Activated CD8-positive, alpha-beta memory T cell treated with anti-CD3 and anti-CD28 coated beads, Interleukin-2, amount 10 ng/mL, durations not matched to agents 7 days and 5 days (primary cell): ENCODE data around the gene CAMK2A. TPM values are rescaled to one million over a fixed set of nuclear protein-coding genes. Genes with fewer than 3 reads are reported as not detected.

Source experiments
- ATAC-seq: fragments of 150-1000 bp; cut with Tn5 transposase; one replicate; pipeline ENCODE4 v1.10.0; 2021; ENCODE audit warnings: moderate library complexity
- CTCF ChIA-PET: fragments of 350-600 bp; sonication (Branson Sonifier 250); formaldehyde crosslinking; loops from one replicate; lab custom pipeline; 2021; ENCODE audit warnings: antibody characterized with exemption; lab: Charles Lee
- DNase-seq: peaks from one replicate; pipeline ENCODE4 v3.0.0-alpha.2; 2020
- H3K27ac Mint-ChIP-seq: one replicate; pipeline ENCODE4 v1.8.0; 2021; ENCODE audit warnings: mild to moderate bottlenecking, mixed read lengths
- H3K27me3 Mint-ChIP-seq: one replicate; pipeline ENCODE4 v1.8.0; 2021; ENCODE audit warnings: mixed read lengths
- H3K36me3 Mint-ChIP-seq: one replicate; pipeline ENCODE4 v1.8.0; 2021; ENCODE audit warnings: mild to moderate bottlenecking, mixed read lengths
- H3K4me1 Mint-ChIP-seq: one replicate; pipeline ENCODE4 v1.8.0; 2021; ENCODE audit warnings: mixed read lengths
- H3K4me3 Mint-ChIP-seq: one replicate; pipeline ENCODE4 v1.8.0; 2021; ENCODE audit warnings: mild to moderate bottlenecking, moderate library complexity, mixed read lengths
- H3K9me3 Mint-ChIP-seq: one replicate; pipeline ENCODE4 v1.8.0; 2022; ENCODE audit warnings: low read depth, mixed read lengths
- total RNA-seq, 2 experiments: library from RNA; stranded (reverse); gene quantifications; one replicate each; pipeline ENCODE4 v1.2.3, GENCODE V29; 2021

Gene CAMK2A
- total RNA-seq, 2 experiments from 2014 or later = not detected

DNA sequence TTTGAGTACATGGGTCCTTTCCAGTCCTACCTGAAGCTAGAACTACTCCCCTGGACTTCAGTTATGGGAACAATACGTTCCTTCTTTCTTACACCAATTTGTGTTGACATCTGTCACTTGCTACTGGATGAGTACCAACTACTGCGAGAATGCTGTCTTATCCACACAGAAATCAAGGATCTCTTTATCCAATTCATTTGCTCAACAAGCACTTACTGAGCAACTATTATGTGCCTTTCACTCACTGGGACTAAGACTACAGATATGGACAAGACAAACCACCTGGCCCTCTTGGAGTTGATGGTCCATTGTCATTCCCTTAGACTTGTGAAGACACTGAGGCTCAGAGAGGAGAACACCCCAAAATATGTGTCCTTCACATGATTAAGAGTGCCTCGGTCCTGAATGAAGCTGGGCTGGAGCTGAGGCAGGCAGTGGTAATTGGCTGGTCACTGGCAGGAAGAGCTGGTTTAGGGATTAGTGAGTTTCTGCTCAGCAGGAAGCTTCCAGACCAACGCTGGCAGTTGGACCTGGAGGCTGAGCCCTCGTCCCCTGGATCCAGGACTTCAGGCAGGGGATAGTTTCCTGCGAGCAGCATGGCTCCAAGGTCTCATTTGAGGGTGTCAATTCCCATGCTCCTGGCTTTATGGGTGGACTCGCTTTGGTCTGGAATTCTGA, 21.6 kb upstream of the CAMK2A start:
- Mint-ChIP-seq H3K9me3 (no peaks in the 10 kb centered on the region), H3K4me1 (peaks cover 7% of the 10 kb centered on the region), H3K27ac (no peak overlapping the region), H3K27me3 (peaks cover 22% of the 10 kb centered on the region), H3K36me3 (no peaks in the 10 kb centered on the region), H3K4me3 (no peak overlapping the region)
- ATAC-seq (no peak), DNase-seq (no peak)
- CTCF ChIA-PET = no interaction called here

DNA sequence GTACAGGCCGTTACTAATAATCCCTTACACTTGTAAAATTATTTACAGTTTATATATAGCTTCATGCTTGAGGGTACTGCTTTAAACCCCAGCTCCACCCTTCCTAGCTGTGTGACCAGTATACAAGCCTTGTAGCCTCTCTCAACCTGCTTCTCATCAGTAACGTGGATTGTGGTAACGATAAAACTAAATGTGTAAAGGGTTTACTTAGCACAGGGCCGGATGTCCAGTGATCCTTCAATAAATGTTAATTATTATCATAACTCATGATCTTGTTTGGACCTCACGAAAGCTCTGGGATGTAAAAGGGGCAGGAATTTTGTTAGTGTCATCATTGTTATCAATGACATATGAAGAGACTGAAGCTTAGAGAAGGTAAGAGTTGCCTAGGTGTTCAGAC, 20.7 kb upstream of the CAMK2A start:
- Mint-ChIP-seq H3K9me3 (no peaks in the 10 kb centered on the region), H3K4me3 (no peak overlapping the region), H3K4me1 (peaks cover 7% of the 10 kb centered on the region), H3K36me3 (no peaks in the 10 kb centered on the region), H3K27me3 (peaks cover 29% of the 10 kb centered on the region), H3K27ac (no peak overlapping the region)
- CTCF ChIA-PET = interaction anchor here (0.9 kb wide), 1 partner anchor 40 kb away, joined by 5 read pairs; no protein-coding TSS in a partner anchor
- DNase-seq (no peak), ATAC-seq (no peak)

DNA sequence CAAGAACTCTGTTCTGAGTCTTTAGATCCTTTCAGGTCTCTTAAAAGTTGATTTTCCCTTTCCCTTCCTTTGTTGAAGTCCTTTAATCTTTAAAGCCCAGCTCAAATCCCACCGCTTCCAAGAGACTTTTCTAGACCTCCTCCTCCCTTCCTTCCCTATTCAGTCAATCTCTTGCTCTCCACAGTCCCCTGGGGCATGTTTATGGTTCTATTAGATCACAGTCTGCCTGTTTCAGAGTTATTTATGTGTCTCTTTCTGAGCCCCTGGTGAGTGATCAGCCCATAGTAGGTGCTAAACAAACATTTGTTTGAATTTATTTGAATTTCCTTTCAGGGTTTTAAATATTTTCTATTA, 20.3 kb upstream of the CAMK2A start:
- Mint-ChIP-seq H3K27me3 (peaks cover 33% of the 10 kb centered on the region), H3K36me3 (no peaks in the 10 kb centered on the region), H3K4me3 (no peak overlapping the region), H3K4me1 (peaks cover 7% of the 10 kb centered on the region), H3K9me3 (no peaks in the 10 kb centered on the region), H3K27ac (no peak overlapping the region)
- ATAC-seq (no peak), DNase-seq (no peak)
- CTCF ChIA-PET = interaction anchor here (0.9 kb wide), 1 partner anchor 40 kb away, joined by 5 read pairs; no protein-coding TSS in a partner anchor

DNA sequence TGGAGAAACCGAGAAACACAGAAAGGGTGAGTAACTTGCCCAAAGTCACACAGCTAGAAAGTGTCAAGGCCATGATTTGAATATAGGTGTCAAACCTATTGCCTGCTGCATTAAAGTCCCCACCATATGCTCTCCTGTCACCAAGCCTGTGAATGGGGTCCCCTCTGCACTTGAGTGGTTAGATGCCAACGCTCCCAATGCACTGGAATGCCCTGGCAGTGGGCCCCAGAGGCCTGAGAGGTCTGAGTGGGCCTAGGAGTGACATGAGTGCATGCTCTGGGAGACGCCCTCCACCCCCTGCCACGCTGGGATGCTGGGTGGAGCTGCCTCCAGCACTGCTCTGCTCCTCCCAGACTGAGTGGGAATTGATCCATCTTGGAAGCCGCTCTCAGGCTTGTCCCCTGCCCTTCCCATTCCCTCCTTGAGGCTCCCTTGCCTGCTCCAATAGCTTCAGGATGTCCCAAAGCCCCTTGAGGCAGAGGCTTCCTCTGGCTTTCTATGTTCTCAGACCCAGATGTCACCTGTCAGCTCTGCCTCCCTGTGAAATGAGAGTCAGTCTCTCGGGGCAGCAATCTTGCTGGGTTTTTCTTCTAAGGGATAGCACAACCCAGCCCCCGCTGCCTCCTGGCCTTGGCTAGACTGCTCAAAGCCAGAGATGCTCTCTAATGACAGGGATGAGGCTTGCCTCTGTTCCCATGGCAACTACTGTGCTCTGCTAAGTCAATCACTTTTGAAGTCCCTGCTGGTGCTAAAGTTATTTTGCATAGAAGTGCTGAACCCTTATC, 19.7 kb upstream of the CAMK2A start:
- CTCF ChIA-PET = interaction anchor here (0.9 kb wide), 1 partner anchor 41 kb away, joined by 5 read pairs; no protein-coding TSS in a partner anchor
- H3K27me3 Mint-ChIP-seq = peaks cover 35% of the 10 kb centered on the region
- no peak overlapping the region for H3K27ac Mint-ChIP-seq
- DNase-seq (no peak), ATAC-seq (no peak)
- no peaks in the 10 kb centered on the region for H3K36me3 Mint-ChIP-seq
- H3K4me3 Mint-ChIP-seq = no peak overlapping the region
- H3K4me1 Mint-ChIP-seq = peaks cover 7% of the 10 kb centered on the region
- H3K9me3 Mint-ChIP-seq = no peaks in the 10 kb centered on the region

DNA sequence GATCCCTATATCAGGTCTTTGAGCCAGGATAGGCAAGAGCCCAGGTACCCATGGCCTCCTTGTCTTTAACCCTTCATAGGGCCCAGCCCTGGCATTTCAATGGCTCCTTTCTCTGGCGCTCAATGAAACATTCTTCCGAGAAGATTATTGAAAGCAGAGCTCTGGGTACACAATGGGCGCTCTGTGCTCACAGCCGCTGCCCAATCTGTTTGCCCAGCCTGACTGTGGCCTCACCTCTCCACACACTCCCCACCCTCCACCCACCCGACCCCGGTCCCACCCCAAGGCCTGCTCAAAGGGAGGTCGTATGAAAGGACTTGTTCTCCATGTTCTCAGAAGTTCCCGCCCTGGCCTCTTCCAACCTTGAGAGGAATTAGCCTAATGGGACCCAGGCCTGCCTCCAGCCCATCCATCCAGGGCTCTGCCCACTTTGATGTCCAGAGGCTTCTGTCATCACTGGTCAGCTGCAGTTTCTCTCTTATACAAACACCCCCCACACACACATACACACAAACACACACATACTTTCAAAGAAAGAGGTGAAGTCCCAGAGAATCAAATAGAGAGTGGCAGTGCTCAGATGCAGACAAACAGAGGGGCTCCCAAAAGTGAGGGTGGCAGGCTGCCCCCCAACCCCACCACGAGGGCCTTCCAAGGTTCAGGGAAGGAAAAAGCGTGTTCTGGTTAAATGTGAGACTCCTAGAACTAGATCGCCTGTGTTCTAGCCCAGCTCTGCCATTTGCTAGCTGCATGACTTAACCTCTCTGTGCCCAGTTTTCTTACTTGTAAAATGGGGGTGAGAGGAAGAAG, 18.2 kb upstream of the CAMK2A start:
- Mint-ChIP-seq H3K27ac (no peak overlapping the region), H3K27me3 (peaks cover 49% of the 10 kb centered on the region), H3K4me3 (no peak overlapping the region), H3K4me1 (no peaks in the 10 kb centered on the region), H3K9me3 (no peaks in the 10 kb centered on the region), H3K36me3 (no peaks in the 10 kb centered on the region)
- no peak for DNase-seq
- CTCF ChIA-PET = no interaction called here
- no peak for ATAC-seq

DNA sequence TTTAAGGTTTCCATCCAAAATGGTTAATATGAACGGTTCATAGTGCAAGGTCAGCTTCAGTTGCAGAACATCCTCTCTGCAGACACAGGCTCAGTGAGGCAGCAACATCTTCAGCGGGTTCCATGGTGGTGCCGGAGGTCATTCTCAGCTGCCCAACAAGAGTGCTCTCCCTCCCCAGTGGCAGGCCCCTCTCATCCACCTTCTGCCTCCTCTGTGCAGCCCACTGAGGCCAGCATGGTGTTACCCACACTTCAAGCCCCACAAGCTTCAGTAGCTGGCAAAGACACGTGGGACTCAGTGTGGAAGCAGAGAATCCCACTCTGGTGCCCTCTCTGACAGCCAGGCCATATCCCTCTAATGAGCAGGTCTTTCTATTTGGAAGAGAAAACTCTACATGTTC, 17.2 kb upstream of the CAMK2A start:
- Mint-ChIP-seq H3K9me3 (no peaks in the 10 kb centered on the region), H3K27me3 (peaks cover 55% of the 10 kb centered on the region), H3K4me1 (no peaks in the 10 kb centered on the region), H3K4me3 (no peak overlapping the region), H3K36me3 (no peaks in the 10 kb centered on the region), H3K27ac (no peak overlapping the region)
- DNase-seq = no peak
- ATAC-seq = no peak
- CTCF ChIA-PET = no interaction called here

DNA sequence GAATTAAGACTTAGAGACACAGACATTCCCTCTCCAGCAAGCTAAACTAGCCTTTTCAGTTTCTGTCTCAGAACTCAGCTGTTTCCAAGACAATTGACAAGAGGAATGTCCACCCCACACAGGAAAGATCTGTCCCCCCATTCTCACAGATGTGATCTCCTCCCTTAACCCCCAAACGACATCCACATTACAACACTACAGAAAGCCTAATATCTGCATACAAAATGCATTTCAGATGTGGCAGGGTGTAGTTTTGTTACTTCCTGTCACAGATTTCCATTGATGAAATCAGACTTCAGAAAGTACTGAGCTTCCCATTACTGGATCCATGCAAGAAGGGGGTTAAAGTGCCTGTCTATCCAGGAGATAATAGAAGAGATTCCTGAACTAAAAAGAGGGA, 16.0 kb upstream of the CAMK2A start:
- no peak for ATAC-seq
- Mint-ChIP-seq H3K4me1 (peaks cover 2% of the 10 kb centered on the region), H3K9me3 (no peaks in the 10 kb centered on the region), H3K4me3 (no peak overlapping the region), H3K36me3 (no peaks in the 10 kb centered on the region), H3K27me3 (peaks cover 58% of the 10 kb centered on the region), H3K27ac (no peak overlapping the region)
- no peak for DNase-seq
- CTCF ChIA-PET = no interaction called here

DNA sequence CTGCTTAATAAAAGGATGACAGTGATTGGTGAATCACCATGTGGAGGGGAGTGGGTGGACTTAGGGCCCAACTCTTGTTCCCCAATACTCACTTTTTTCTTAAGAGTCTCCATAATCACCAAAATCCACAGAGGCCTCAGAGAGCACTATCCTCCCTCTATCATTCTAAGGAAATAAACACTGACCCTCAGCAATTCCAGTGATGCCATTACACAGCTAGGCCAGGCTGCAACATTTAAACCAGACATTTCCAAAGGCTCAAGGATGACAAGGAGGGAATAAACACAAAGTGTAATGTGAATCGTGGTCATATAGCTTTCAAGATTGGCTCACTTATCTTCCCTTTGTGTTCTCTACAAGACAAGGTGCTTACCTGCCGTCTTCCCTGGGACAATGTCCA, 15.5 kb upstream of the CAMK2A start:
- Mint-ChIP-seq H3K4me3 (no peak overlapping the region), H3K4me1 (peaks cover 2% of the 10 kb centered on the region), H3K9me3 (no peaks in the 10 kb centered on the region), H3K36me3 (no peaks in the 10 kb centered on the region), H3K27ac (no peak overlapping the region), H3K27me3 (peaks cover 62% of the 10 kb centered on the region)
- CTCF ChIA-PET = no interaction called here
- DNase-seq (no peak), ATAC-seq (no peak)

DNA sequence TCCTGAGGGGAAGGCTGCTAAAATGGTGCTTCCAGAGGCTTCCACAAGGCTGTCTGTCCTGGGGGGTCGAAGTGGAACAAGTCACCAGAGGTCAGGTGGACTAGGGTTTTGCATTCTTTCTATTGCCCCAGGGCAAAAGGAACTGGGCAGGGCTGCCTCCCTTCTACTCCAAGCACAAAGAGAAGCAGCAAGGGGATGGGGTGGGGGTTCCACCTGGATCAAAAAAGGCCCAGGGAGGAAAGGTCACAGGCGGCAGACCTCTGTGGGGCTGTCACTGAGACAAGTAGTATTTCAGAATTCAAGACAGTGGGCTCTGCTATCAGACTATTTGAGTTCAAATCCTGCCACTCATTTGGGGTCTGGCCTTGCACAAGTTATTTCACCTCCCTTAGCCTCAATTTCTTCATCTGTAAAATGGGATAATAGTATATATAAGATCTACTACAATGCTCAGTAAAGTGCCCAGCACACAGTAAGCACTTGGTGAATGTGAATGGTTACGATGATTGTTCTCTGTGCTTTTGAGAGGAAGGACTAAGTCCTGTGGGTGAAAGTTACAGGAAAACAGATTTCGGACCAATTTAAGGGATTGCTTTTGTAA, 15.0 kb upstream of the CAMK2A start:
- H3K4me3 Mint-ChIP-seq = no peak overlapping the region
- CTCF ChIA-PET = no interaction called here
- H3K27me3 Mint-ChIP-seq = peaks cover 63% of the 10 kb centered on the region
- H3K27ac Mint-ChIP-seq = no peak overlapping the region
- H3K36me3 Mint-ChIP-seq = no peaks in the 10 kb centered on the region
- no peak for ATAC-seq
- no peaks in the 10 kb centered on the region for H3K9me3 Mint-ChIP-seq
- no peak for DNase-seq
- peaks cover 2% of the 10 kb centered on the region for H3K4me1 Mint-ChIP-seq

DNA sequence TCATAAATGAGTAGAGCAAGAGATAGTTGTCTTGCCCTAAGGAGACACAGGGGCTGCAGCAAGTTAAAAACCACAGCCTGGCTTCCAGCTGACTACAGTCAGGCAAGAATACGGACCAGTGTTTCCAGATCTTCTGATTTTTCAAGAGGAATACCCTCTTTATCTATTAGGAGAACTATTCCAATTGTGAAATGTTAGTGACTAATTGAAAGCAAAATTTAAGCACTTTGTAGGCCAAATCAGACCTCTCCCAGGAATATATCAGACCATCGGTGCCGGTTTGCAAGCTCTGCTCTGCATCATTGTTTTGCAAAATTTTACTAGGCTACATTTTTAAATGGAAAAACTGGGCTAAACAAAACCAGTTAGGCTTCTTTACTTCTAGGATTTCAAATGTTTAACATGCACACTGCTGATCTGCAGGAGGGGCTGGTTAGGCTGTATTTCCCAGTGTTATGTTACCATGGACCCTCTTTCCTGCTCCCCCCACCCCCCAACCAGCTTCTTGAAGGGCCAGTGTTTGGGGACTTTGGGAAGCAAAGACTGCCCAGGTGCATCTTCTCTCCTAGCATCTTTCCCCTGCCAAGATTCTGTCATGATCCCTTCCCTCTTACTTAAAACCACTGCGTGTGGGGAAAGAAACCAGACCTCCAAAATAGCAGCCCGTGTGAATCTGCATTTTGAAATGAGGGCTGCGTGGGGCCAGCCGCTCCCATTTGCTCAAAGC, 14.2 kb upstream of the CAMK2A start:
- Mint-ChIP-seq H3K27ac (no peak overlapping the region), H3K36me3 (no peaks in the 10 kb centered on the region), H3K9me3 (no peaks in the 10 kb centered on the region), H3K4me1 (peaks cover 2% of the 10 kb centered on the region), H3K4me3 (no peak overlapping the region), H3K27me3 (peaks cover 64% of the 10 kb centered on the region)
- DNase-seq (no peak), ATAC-seq (no peak)
- CTCF ChIA-PET = no interaction called here

DNA sequence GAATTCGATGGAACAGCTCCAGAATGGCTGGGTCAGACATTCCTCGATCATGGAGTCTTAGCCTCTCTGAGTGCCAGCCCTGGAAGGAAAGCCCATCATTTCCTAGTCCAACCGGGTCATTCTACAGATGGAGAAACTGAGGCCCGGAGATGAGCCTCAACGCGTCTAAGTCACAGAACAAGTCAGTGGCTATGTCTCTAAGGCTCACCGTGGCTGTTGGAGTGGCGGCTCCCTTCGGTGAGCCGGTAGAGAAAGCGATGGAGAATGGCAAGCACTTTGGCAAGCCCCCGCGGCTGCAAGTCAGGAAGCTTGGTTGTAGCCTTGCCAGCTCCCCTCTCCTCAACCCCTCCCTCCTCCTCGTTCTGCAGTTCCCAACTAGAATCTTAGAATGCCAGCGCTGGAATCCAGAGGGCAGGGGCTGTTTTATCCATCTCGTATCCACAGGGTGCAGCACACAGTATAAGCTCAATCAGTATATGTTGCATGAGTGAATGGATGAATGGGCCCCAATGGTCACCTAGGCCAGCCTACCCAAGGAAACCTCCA, 13.6 kb upstream of the CAMK2A start:
- ATAC-seq = no peak
- Mint-ChIP-seq H3K9me3 (no peaks in the 10 kb centered on the region), H3K4me3 (no peak overlapping the region), H3K27ac (no peak overlapping the region), H3K27me3 (peaks cover 64% of the 10 kb centered on the region), H3K36me3 (no peaks in the 10 kb centered on the region), H3K4me1 (peaks cover 2% of the 10 kb centered on the region)
- CTCF ChIA-PET = no interaction called here
- DNase-seq = no peak

DNA sequence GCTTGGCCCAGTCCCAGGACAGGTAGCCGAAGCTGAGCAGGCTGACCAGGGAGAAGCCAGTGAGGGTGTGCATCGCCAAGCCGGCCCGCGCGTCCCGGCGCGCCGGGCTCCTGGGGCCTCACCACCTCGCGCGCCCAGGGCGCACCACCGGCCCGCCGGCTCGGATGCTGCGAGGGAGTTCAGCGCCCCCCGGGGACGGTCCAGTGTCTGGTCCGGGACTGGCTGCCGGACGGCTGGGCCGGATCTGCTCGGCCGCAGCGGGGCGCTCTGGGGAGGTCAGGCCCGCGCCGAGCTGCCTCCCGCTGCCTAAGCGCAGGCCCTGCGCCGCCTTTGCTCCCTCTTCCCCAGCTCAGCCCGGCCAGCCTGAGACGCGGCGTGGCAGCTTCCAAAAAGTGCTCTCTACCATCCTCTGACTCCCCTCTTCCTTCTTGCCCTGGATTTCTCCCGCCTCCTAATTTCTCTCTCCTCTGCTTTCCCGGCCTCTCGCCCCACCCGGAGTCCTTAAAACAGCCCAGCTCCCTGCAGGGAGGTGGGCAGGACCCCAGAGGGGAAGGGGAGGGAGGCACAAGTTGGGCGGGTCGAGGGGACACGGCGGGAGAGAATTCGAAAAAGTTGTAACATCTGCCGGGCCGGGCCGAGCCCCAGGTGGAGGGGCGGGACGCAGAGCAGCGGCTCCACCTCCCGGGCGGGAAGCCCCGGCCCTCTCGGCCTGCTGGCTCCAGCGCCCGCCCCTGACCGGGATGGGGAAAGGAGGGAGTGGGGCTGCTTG, 12.9 kb upstream of the CAMK2A start, which contains the start of gene ARSI:
Gene ARSI, minus strand, starts transcription at position 605 of the 769 bp plus-strand sequence. Its CDS starts 532 bp downstream, at position 73.
- H3K36me3 Mint-ChIP-seq = no peaks in the 10 kb centered on the region
- H3K27ac Mint-ChIP-seq = no peak within 1 kb of the TSS
- H3K9me3 Mint-ChIP-seq = no peaks in the 10 kb centered on the region
- CTCF ChIA-PET = no interaction called here
- H3K27me3 Mint-ChIP-seq = peaks cover 64% of the 10 kb centered on the region
- ATAC-seq (no peak), DNase-seq (no peak)
- H3K4me3 Mint-ChIP-seq = no peak within 1 kb of the TSS
- H3K4me1 Mint-ChIP-seq = peaks cover 2% of the 10 kb centered on the region
